ENCODE data around the gene HOXC12. TPM values are rescaled to one million over a fixed set of nuclear protein-coding genes. Genes with fewer than 3 reads are reported as not detected.
A peak's percentile ranks its signal among the peaks of the same experiment; 100 is the strongest.

The HOXC12 gene
- total RNA-seq, 1 experiment from 2014 or later, result not detected

DNA sequence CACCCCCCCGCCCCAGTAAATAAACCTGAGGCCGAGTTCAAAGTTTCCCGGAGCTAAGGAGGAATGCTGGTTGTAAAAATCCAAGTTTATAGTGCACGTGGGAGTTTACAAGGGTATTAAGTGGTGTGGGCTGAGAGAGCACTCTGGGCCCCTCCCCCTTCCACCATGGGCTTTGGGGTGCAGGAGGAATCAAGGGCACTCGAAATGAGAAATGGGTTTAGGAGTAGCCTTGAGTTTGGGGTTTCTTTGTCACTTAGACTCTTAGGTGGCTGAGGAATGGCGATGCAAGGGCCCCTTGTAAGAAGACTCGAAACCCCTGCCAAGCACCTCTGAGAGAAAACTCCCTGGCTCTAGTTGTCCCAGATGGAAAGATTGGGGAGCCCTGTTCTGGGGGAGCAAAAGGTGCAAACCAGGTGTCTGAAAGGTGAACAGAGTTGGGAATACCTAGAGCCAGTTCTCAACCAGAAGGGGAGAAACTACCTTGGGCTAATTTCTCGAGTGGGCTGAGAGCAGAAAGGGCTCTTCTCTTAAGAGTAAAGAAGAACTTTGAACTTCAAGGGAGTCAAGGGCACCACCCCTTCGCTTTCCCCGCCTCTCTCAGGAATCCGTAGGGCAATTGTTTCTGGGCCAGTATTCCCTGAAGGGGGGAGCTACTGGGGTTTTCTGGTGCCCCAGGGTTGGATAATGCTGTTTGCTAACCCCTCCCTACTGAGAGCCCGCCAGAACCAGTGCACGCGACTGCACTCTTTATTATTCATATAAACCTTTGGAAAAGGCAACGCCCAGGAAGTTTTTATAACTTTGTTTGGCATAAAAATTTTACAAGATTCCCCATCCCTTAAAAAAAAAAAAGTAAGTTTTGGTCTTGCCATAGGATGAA is 24.0 kb downstream of the HOXC12 start:
- DNase-seq (ENCODE audit: low spot score), result no peak
- in situ Hi-C loops (cut with HindIII; ENCODE audit: low sequenced_read_pairs), result no loop called here

GRCh38 chr12:53980104-53980801 is 25.6 kb downstream of the HOXC12 start:
- no peak for DNase-seq (ENCODE audit: low spot score)
- in situ Hi-C loops (cut with HindIII; ENCODE audit: low sequenced_read_pairs), result no loop called here

GRCh38 chr12:53980802-53981496 is 26.2 kb downstream of the HOXC12 start:
- in situ Hi-C loops (cut with HindIII; ENCODE audit: low sequenced_read_pairs), result no loop called here

GRCh38 chr12:53981634-53982565 is 27.2 kb downstream of the HOXC12 start:
- DNase-seq (ENCODE audit: low spot score), result peak; percentile 41
- in situ Hi-C loops (cut with HindIII; ENCODE audit: low sequenced_read_pairs), result no loop called here

More at GRCh38 chr12:53980802-53981496, 26.2 kb downstream of the HOXC12 start:
- DNase-seq (ENCODE audit: low spot score), result no peak

GRCh38 chr12:53982648-53983567 is 28.2 kb downstream of the HOXC12 start:
- no peak for DNase-seq (ENCODE audit: low spot score)
- in situ Hi-C loops (cut with HindIII; ENCODE audit: low sequenced_read_pairs), result no loop called here

- in situ Hi-C loops (cut with HindIII; ENCODE audit: low sequenced_read_pairs), result no loop called here
- no peak for DNase-seq (ENCODE audit: low spot score)
These were observed 28.9 kb downstream of the HOXC12 start for GRCh38 chr12:53983568-53983949.

GRCh38 chr12:53983950-53984572 is 29.4 kb downstream of the HOXC12 start:
- no peak for DNase-seq (ENCODE audit: low spot score)
- in situ Hi-C loops (cut with HindIII; ENCODE audit: low sequenced_read_pairs), result no loop called here

DNA sequence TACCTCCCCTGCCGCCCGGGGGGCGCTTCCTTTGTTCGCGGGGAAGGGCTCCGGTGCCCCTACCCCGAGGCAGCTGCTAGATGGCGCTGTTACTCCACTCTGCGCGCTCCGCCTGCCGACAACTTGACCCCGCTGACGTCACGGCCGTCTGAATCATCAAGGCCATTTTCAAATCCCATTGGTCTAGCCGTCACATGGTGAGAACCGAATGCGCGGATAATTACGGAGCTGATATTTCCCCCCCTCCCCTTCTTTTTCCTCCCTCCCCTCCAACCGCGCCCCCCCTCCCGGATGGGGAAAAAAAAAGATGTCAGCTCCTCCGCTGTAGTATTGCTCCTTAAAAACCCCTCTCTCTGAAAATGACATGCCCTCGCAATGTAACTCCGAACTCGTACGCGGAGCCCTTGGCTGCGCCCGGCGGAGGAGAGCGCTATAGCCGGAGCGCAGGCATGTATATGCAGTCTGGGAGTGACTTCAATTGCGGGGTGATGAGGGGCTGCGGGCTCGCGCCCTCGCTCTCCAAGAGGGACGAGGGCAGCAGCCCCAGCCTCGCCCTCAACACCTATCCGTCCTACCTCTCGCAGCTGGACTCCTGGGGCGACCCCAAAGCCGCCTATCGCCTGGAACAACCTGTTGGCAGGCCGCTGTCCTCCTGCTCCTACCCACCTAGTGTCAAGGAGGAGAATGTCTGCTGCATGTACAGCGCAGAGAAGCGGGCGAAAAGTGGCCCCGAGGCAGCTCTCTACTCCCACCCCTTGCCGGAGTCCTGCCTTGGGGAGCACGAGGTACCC is 30.4 kb downstream of the HOXC12 start, which contains the start of gene HOXC10:
Gene HOXC10, plus strand, starts transcription at position 246 of the 791 bp plus-strand sequence. Its CDS starts 114 bp downstream, at position 360.
- in situ Hi-C loops (cut with HindIII; ENCODE audit: low sequenced_read_pairs), result no loop called here
- peak; percentile 69 for DNase-seq (ENCODE audit: low spot score)

DNA sequence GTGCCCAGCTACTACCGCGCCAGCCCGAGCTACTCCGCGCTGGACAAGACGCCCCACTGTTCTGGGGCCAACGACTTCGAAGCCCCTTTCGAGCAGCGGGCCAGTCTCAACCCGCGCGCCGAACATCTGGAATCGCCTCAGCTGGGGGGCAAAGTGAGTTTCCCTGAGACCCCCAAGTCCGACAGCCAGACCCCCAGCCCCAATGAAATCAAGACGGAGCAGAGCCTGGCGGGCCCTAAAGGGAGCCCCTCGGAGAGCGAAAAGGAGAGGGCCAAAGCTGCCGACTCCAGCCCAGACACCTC is 30.9 kb downstream of the HOXC12 start:
- DNase-seq (ENCODE audit: low spot score), result no peak
- in situ Hi-C loops (cut with HindIII; ENCODE audit: low sequenced_read_pairs), result no loop called here

- DNase-seq (ENCODE audit: low spot score), result no peak
- in situ Hi-C loops (cut with HindIII; ENCODE audit: low sequenced_read_pairs), result no loop called here
These were observed 31.4 kb downstream of the HOXC12 start for GRCh38 chr12:53985994-53986685.

GRCh38 chr12:53986686-53987483 is 32.2 kb downstream of the HOXC12 start:
- DNase-seq (ENCODE audit: low spot score), result no peak
- in situ Hi-C loops (cut with HindIII; ENCODE audit: low sequenced_read_pairs), result no loop called here

GRCh38 chr12:53987787-53988230 is 33.1 kb downstream of the HOXC12 start:
- in situ Hi-C loops (cut with HindIII; ENCODE audit: low sequenced_read_pairs), result no loop called here
- DNase-seq (ENCODE audit: low spot score), result no peak

- in situ Hi-C loops (cut with HindIII; ENCODE audit: low sequenced_read_pairs), result no loop called here
- no peak for DNase-seq (ENCODE audit: low spot score)
These were observed 34.0 kb downstream of the HOXC12 start for GRCh38 chr12:53988541-53989226.

- peak; percentile 52 for DNase-seq (ENCODE audit: low spot score)
- in situ Hi-C loops (cut with HindIII; ENCODE audit: low sequenced_read_pairs), result no loop called here
These were observed 34.8 kb downstream of the HOXC12 start for GRCh38 chr12:53989227-53990113.

All from G401 (cell line).